H1 (cell line): ENCODE measurements around the gene LMO4.

Source experiments
- CREB1 ChIP-seq: IDR thresholded peaks from 2 replicates; pipeline ENCODE4 v1.6.1; 2012; ENCODE audit warnings: inconsistent platforms
- GABPA ChIP-seq: IDR thresholded peaks from 2 replicates; pipeline ENCODE4 v1.6.1; 2011; ENCODE audit warnings: mild to moderate bottlenecking, low read length, moderate library complexity, borderline replicate concordance; ENCODE audit not compliant: insufficient read depth
- NRF1 ChIP-seq: IDR thresholded peaks from 2 replicates; pipeline ENCODE4 v1.6.1; 2011; ENCODE audit warnings: mild to moderate bottlenecking, low read depth, low read length, improper control_type of control experiment
- TAF1 ChIP-seq: IDR thresholded peaks from 2 replicates; pipeline ENCODE4 v1.6.1; 2011; ENCODE audit warnings: mild to moderate bottlenecking, low read depth, low read length
- TEAD4 ChIP-seq: IDR thresholded peaks from 2 replicates; pipeline ENCODE4 v1.6.1; 2012; ENCODE audit warnings: low read depth, low read length, inconsistent platforms, mixed read lengths
- YY1 ChIP-seq: IDR thresholded peaks from 2 replicates; pipeline ENCODE4 v1.6.1; 2011; ENCODE audit warnings: low read depth, mild to moderate bottlenecking, low read length
- TF ChIP-seq, protein P1 (sequence below): IDR thresholded peaks from 2 replicates; pipeline ENCODE4 v1.6.1; 2012; ENCODE audit warnings: inconsistent platforms
- TF ChIP-seq, protein P2 (sequence below), 3 experiments: IDR thresholded peaks; 1 replicate in 2 of 3; 2 replicates in 1 of 3; pipeline versions ENCODE4 v1.5.1 to v1.6.1; 2011; ENCODE audit warnings: low read length in 3 of 3, mild to moderate bottlenecking in 3 of 3, inconsistent platforms in 2 of 3, low read depth in 1 of 3, moderate library complexity in 1 of 3; ENCODE audit not compliant: insufficient read depth in 1 of 3; ENCODE audit errors: control extremely low read depth in 1 of 3

DNA sequence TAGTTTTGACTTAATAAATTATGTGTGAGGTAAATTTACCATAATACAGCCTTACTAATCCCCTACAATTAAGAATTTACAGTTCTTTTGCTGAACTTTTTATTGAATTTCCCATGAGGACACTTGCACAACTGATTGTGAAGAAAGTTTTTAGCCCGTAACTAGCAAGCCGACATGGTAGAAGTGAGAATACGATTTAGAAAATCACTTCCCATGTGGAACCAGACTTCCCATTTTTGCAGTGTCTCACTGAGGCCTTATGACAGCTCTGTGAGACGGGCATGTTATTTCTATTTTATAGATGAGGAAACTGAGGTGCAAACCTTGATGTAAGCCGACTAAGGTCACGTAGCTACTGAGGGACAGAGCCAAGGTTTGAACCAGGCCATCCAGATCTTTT is 32.5 kb upstream of the LMO4 start:
- TF ChIP-seq, protein P1, sequence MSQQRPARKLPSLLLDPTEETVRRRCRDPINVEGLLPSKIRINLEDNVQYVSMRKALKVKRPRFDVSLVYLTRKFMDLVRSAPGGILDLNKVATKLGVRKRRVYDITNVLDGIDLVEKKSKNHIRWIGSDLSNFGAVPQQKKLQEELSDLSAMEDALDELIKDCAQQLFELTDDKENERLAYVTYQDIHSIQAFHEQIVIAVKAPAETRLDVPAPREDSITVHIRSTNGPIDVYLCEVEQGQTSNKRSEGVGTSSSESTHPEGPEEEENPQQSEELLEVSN = no peak
- TF ChIP-seq GABPA = no peak
- TF ChIP-seq, protein P2, sequence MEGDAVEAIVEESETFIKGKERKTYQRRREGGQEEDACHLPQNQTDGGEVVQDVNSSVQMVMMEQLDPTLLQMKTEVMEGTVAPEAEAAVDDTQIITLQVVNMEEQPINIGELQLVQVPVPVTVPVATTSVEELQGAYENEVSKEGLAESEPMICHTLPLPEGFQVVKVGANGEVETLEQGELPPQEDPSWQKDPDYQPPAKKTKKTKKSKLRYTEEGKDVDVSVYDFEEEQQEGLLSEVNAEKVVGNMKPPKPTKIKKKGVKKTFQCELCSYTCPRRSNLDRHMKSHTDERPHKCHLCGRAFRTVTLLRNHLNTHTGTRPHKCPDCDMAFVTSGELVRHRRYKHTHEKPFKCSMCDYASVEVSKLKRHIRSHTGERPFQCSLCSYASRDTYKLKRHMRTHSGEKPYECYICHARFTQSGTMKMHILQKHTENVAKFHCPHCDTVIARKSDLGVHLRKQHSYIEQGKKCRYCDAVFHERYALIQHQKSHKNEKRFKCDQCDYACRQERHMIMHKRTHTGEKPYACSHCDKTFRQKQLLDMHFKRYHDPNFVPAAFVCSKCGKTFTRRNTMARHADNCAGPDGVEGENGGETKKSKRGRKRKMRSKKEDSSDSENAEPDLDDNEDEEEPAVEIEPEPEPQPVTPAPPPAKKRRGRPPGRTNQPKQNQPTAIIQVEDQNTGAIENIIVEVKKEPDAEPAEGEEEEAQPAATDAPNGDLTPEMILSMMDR (IDR thresholded peaks at IDR 0.05; ENCODE audit: control extremely low read depth in 1 of 3, insufficient read depth in 1 of 3, low read depth in 1 of 3, low read length in 3 of 3) = no peak
- no peak for TF ChIP-seq TEAD4
- TF ChIP-seq CREB1 = no peak
- TF ChIP-seq TAF1 = no peak
- TF ChIP-seq NRF1 = no peak
- TF ChIP-seq YY1 = no peak
